Measurements from ENCODE around the gene SLC30A7. TPM values are rescaled to one million over a fixed set of nuclear protein-coding genes. Genes with fewer than 3 reads are reported as not detected.
"Not testable (repeated sequence)": the region's sequence is repeated elsewhere in the genome, so short reads cannot be mapped to it uniquely, and the experiment has no call there.

SLC30A7 gene
- total RNA-seq, 1 donor from 2014 or later = 28.2 TPM

GRCh38 chr1:100936194-100936967 is 40.5 kb downstream of the SLC30A7 start:
- no peak overlapping the region for H3K4me3 Mint-ChIP-seq (ENCODE audit: low read depth)
- peaks cover 32% of the 10 kb centered on the region for H3K36me3 Mint-ChIP-seq (ENCODE audit: insufficient read depth)
- no peak overlapping the region for H3K27ac Mint-ChIP-seq
- no peaks in the 10 kb centered on the region for H3K27me3 Mint-ChIP-seq
- no peaks in the 10 kb centered on the region for H3K4me1 Mint-ChIP-seq (ENCODE audit: low read depth)
- TF ChIP-seq, protein P1, sequence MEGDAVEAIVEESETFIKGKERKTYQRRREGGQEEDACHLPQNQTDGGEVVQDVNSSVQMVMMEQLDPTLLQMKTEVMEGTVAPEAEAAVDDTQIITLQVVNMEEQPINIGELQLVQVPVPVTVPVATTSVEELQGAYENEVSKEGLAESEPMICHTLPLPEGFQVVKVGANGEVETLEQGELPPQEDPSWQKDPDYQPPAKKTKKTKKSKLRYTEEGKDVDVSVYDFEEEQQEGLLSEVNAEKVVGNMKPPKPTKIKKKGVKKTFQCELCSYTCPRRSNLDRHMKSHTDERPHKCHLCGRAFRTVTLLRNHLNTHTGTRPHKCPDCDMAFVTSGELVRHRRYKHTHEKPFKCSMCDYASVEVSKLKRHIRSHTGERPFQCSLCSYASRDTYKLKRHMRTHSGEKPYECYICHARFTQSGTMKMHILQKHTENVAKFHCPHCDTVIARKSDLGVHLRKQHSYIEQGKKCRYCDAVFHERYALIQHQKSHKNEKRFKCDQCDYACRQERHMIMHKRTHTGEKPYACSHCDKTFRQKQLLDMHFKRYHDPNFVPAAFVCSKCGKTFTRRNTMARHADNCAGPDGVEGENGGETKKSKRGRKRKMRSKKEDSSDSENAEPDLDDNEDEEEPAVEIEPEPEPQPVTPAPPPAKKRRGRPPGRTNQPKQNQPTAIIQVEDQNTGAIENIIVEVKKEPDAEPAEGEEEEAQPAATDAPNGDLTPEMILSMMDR (IDR thresholded peaks at IDR 0.05; ENCODE audit: unreplicated experiment) = no peak
- DNase-seq (ENCODE audit: low spot score, unreplicated experiment) = no peak
- H3K9me3 Mint-ChIP-seq (ENCODE audit: low read depth) = no peaks in the 10 kb centered on the region

GRCh38 chr1:100941098-100941527 is 45.2 kb downstream of the SLC30A7 start:
- Mint-ChIP-seq H3K4me3 (ENCODE audit: low read depth) (no peak overlapping the region), H3K9me3 (ENCODE audit: low read depth) (no peaks in the 10 kb centered on the region), H3K36me3 (ENCODE audit: insufficient read depth) (peaks cover 34% of the 10 kb centered on the region), H3K4me1 (ENCODE audit: low read depth) (no peaks in the 10 kb centered on the region), H3K27ac (no peak overlapping the region), H3K27me3 (no peaks in the 10 kb centered on the region)
- TF ChIP-seq, protein P1 (IDR thresholded peaks at IDR 0.05; ENCODE audit: unreplicated experiment) = no peak
- DNase-seq (ENCODE audit: low spot score, unreplicated experiment) = no peak

DNA sequence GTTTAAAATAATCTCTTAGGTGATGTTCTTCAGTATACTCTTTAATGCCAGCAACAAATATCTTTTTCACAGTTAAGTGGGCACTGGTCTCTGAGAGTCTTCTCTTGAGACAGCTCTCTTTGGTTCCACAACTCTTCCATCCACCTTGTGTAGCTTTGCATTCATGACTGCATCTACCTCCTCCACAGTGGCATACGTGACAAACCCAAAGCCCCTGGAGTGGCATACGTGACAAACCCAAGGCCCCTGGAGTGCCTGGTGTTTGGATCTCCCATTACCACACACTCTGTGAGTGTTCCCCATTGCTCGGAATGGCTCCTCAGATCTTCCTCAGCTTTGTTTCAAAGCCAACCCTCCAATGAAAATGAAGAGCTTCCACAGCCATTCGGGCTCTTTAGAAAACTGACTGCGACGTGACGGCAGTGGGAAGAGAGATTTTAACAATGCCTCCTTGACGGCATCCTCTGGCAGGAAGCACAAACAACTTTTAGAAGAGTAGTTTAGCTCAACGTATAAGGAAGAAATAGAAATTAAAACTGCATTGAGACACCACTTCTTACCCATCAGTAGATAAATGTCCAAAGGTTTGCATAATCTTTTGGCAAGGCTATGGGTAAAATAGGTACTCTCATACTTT is 45.8 kb downstream of the SLC30A7 start:
- no peaks in the 10 kb centered on the region for H3K4me1 Mint-ChIP-seq (ENCODE audit: low read depth)
- no peak overlapping the region for H3K4me3 Mint-ChIP-seq (ENCODE audit: low read depth)
- no peaks in the 10 kb centered on the region for H3K27me3 Mint-ChIP-seq
- TF ChIP-seq, protein P1 (IDR thresholded peaks at IDR 0.05; ENCODE audit: unreplicated experiment) = no peak
- H3K36me3 Mint-ChIP-seq (ENCODE audit: insufficient read depth) = peaks cover 36% of the 10 kb centered on the region
- H3K9me3 Mint-ChIP-seq (ENCODE audit: low read depth) = peaks cover 1% of the 10 kb centered on the region
- H3K27ac Mint-ChIP-seq = no peak overlapping the region
- DNase-seq (ENCODE audit: low spot score, unreplicated experiment) = no peak

- peaks cover 40% of the 10 kb centered on the region for H3K36me3 Mint-ChIP-seq (ENCODE audit: insufficient read depth)
- TF ChIP-seq, protein P1 (IDR thresholded peaks at IDR 0.05; ENCODE audit: unreplicated experiment) = no peak
- peaks cover 9% of the 10 kb centered on the region for H3K9me3 Mint-ChIP-seq (ENCODE audit: low read depth)
- H3K27ac Mint-ChIP-seq = no peak overlapping the region
- no peak overlapping the region for H3K4me3 Mint-ChIP-seq (ENCODE audit: low read depth)
- no peaks in the 10 kb centered on the region for H3K4me1 Mint-ChIP-seq (ENCODE audit: low read depth)
- no peak for DNase-seq (ENCODE audit: low spot score, unreplicated experiment)
- H3K27me3 Mint-ChIP-seq = no peaks in the 10 kb centered on the region
Observed at GRCh38 chr1:100942304-100943046, 46.6 kb downstream of the SLC30A7 start.

DNA sequence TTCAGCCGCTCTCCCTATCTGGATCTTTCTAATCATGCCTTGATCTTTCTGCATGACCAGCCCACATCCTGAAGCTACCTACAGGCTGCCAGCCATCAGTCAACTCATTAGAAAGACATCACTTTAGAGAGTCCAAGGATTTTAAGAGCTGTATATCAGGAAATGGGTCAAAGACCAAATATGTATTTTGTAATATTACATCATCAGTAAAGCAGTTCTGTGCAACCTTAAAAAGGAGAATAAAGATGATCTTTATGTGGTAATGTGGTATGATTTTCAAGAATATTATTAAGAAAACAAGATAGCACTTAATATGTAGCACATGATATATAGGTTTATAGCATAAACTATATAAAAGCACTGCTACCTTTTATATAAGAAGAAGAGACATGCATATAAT is 47.6 kb downstream of the SLC30A7 start:
- no peak overlapping the region for H3K27ac Mint-ChIP-seq

DNA sequence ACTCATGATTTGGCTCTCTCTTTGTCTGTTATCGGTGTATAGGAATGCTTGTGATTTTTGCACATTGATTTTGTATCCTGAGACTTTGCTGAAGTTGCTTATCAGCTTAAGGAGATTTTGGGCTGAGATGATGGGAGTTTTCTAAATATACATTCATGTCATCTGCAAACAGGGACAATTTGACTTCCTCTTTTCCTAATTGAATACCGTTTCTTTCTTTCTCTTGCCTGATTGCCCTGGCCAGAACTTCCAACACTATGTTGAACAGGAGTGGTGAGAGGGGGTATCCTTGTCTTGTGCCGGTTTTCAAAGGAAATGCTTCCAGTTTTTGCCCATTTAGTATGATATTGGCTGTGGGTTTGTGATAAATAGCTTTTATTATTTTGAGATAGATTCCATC is 50.2 kb downstream of the SLC30A7 start:
- DNase-seq (ENCODE audit: low spot score, unreplicated experiment); H3K27me3 Mint-ChIP-seq; H3K4me3 Mint-ChIP-seq (ENCODE audit: low read depth); H3K27ac Mint-ChIP-seq: not testable (repeated sequence)
- peaks cover 52% of the 10 kb centered on the region for H3K36me3 Mint-ChIP-seq (ENCODE audit: insufficient read depth)
- peaks cover 16% of the 10 kb centered on the region for H3K4me1 Mint-ChIP-seq (ENCODE audit: low read depth)
- peaks cover 25% of the 10 kb centered on the region for H3K9me3 Mint-ChIP-seq (ENCODE audit: low read depth)

More for the DNA sequence above, 47.6 kb downstream of the SLC30A7 start:
- TF ChIP-seq, protein P1 (IDR thresholded peaks at IDR 0.05; ENCODE audit: unreplicated experiment) = no peak
- DNase-seq (ENCODE audit: low spot score, unreplicated experiment) = no peak
- Mint-ChIP-seq H3K27me3 (no peaks in the 10 kb centered on the region), H3K4me1 (ENCODE audit: low read depth) (no peaks in the 10 kb centered on the region), H3K36me3 (ENCODE audit: insufficient read depth) (peaks cover 44% of the 10 kb centered on the region), H3K4me3 (ENCODE audit: low read depth) (no peak overlapping the region), H3K9me3 (ENCODE audit: low read depth) (peaks cover 19% of the 10 kb centered on the region)

GRCh38 chr1:100947816-100948215 is 51.9 kb downstream of the SLC30A7 start:
- H3K27me3 Mint-ChIP-seq; H3K4me3 Mint-ChIP-seq (ENCODE audit: low read depth); H3K27ac Mint-ChIP-seq; DNase-seq (ENCODE audit: low spot score, unreplicated experiment): not testable (repeated sequence)
- H3K9me3 Mint-ChIP-seq (ENCODE audit: low read depth) = peaks cover 25% of the 10 kb centered on the region
- H3K36me3 Mint-ChIP-seq (ENCODE audit: insufficient read depth) = peaks cover 48% of the 10 kb centered on the region
- peaks cover 18% of the 10 kb centered on the region for H3K4me1 Mint-ChIP-seq (ENCODE audit: low read depth)

All from progenitor cell of endocrine pancreas (in vitro differentiated cells).